Retinal pigment epithelial cell (primary cell): ENCODE measurements around the gene VGF.
"Not testable (repeated sequence)": the region's sequence is repeated elsewhere in the genome, so short reads cannot be mapped to it uniquely, and the experiment has no call there.

Experiments used
- DNase-seq: peaks from one replicate; pipeline ENCODE4 v3.0.0-alpha.2; 2010; ENCODE audit warnings: low read depth
- H3K4me3 ChIP-seq: 2 replicates; pipeline ENCODE4 v1.5.1; 2011; ENCODE audit warnings: mild to moderate bottlenecking, low read length, control low read depth, moderate library complexity
- CTCF ChIP-seq: conservative IDR thresholded peaks from 2 replicates; pipeline ENCODE4 v1.5.1; 2011; ENCODE audit warnings: low read depth, low read length, control low read depth, inconsistent platforms

The VGF gene

GRCh38 chr7:101122933-101123702 is 42.3 kb downstream of the VGF start:
- no peak overlapping the region for H3K4me3 ChIP-seq
- DNase-seq = no peak
- TF ChIP-seq CTCF = no peak

DNA sequence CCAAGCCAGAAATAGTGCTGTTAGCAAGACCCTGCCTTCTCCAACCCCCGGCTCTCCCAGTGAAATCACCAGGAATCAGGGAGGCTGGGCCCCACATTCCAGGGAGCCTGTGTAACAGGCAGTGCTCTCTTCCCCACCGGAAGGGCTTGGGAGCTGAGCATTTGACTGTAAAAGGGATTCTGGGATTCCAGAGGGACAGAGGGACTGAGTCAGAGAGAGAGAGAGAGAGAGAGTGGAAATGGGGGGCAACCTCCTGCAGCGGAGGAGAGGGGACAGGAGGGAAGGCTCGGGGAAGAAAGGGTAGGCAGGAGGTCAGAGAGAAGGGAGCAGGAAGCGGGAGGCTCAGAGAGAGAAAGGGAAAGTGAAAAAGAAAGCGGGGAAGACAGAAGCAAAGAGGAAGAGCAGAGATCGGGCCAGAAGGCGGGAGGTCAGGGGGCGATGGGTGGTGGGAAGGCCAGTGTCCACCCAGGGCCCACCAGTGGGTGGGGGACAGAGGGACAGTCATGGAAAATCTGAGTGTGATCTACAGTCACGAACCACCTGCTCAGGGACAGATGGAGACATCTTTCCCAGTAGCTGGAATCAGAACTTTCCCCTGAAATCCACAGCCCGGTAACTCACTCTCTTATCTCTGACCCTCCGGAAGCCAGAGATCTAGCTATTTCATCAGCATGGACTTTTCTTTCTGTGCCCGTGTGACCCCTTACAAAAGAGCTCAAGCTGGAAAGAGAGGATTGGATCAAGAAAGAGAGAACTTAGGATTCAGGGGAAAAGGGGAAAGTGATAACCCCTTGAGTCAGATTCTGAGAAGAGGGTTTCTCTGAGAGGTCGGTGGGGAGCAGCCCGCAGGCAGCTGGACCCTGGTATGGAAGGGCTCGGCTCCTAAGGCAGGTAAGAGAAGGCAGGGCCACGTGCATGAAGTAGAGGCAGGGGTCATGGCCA is 43.1 kb downstream of the VGF start:
- TF ChIP-seq CTCF = no peak
- no peak overlapping the region for H3K4me3 ChIP-seq
- peak; percentile 95 for DNase-seq

- H3K4me3 ChIP-seq, DNase-seq: not testable (repeated sequence)
Observed at GRCh38 chr7:101121631-101121990, 43.8 kb downstream of the VGF start.

DNA sequence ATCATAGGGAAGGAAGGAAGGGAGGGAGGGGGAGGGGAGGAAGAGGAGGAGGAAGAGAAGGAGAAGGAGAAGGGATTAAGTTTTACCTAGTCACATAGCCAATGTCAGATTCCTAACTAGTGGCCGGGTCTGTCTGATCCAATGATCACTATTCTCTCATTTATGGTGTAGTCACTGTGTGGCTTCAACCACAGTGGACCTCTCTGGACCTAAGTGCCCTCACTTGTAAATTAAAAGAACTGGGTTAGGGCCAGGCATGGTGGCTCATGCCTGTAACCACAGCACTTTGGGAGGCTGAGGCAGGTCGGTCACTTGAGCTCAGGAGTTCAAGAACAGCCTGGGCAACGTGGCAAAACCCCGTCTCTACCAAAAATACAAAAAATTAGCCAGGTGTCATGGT is 45.1 kb downstream of the VGF start:
- DNase-seq = no peak
- no peak for TF ChIP-seq CTCF
- H3K4me3 ChIP-seq = no peak overlapping the region

- H3K4me3 ChIP-seq = no peak overlapping the region
- TF ChIP-seq CTCF = no peak
- DNase-seq = no peak
Observed at GRCh38 chr7:101119876-101120275, 45.5 kb downstream of the VGF start.

- TF ChIP-seq CTCF = no peak
- no peak overlapping the region for H3K4me3 ChIP-seq
- no peak for DNase-seq
Observed at GRCh38 chr7:101118856-101119255, 46.5 kb downstream of the VGF start.

DNA sequence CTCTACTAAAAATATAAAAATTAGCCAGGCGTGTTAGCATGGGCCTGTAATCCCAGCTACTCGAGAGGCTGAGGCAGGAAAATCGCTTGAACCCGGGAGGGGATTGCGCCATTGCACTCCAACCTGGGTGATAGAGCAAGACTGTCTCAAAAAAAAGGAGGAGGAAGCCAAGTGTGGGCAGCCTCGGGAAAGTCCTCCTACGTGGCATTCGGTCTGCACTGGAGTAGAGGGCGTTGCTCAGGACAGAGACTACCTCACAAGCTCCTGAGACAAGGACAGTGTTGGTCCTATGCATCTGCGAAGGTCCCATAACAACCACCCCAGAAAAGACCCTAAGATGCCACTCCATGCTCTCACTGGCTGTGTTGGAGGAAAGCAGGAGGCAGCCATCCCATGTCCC is 48.5 kb downstream of the VGF start:
- H3K4me3 ChIP-seq = no peak overlapping the region
- DNase-seq = no peak
- TF ChIP-seq CTCF = no peak
